ENCODE data around the gene OTOA.
"Not testable (repeated sequence)": the region's sequence is repeated elsewhere in the genome, so short reads cannot be mapped to it uniquely, and the experiment has no call there.

GRCh38 chr16:21790506-21790905, 126.7 kb downstream of the OTOA start:
- not testable (repeated sequence) for TF ChIP-seq POLR2A (IDR thresholded peaks at IDR 0.05; ENCODE audit: low read depth, low read length); POLR2AphosphoS5 (IDR thresholded peaks at IDR 0.05; ENCODE audit: low read depth, low read length); TAF1 (IDR thresholded peaks at IDR 0.05; ENCODE audit: borderline replicate concordance, low read depth, low read length)
